ENCODE data around the gene GATAD2A. TPM values are rescaled to one million over a fixed set of nuclear protein-coding genes. Genes with fewer than 3 reads are reported as not detected.

Gene GATAD2A
- total and polyA plus RNA-seq, 9 of the 15 experiments (the other 6 are each of a cell fraction or from before 2014, with no cell fraction given), result 2.4 to 226 (median 44.2) TPM

DNA sequence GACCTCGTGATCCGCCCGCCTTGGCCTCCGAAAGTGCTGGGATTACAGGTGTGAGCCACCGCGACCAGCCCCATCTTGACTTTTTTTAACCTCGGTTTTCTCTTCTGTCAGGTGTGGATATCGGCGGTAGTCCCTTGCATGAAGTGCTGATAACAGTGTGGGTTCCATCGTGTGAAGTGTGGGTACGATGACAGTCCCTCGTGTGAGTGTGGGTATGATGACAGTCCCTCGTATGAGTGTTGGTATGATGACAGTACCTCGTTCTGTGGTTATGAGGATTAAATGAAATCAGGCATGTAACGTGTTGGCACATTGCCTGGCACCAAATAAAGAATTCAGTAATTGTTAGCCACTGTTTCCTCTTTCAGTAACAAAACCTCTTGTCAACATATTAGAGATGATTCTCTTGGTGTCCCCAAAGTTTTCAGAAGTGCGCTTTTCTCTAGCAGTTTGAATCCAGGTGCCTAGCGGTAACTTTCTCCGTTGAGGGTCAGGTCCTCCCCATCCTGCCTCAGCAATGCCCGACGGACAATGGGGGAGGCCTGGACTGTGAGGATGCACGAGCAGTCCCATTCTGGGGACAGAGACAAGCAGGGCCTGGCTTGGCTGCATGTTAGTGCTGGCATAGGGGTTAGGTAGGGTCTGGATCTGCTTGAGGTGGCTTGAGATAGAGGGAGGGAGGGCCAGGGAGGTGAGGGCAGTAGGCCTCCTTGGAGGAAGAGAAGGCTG is 15.3 kb downstream of the GATAD2A start:
- no peaks in the 10 kb centered on the region for H3K27me3 ChIP-seq (ENCODE audit: control insufficient read depth in 2 of 2, insufficient read depth in 2 of 2, low read length in 2 of 2)
- peaks cover 64% of the 10 kb centered on the region for H4K20me1 ChIP-seq (replicated peaks; ENCODE audit: control insufficient read depth, insufficient read depth, low read length)
- BruUV-seq (replicated peaks), result no TSS peak
- in situ Hi-C loops (cut with MboI), result no loop called here
- ChIA-PET CTCF (ENCODE audit: low intra/inter-chr PET ratio) (no interaction called here), POLR2A (interaction anchor here (1.2 kb wide), 1 partner anchor 11 kb away, joined by 8 read pairs; no protein-coding TSS in a partner anchor)
- DNase-seq (ENCODE audit: extremely low read depth in 1 of 4, low spot score in 3 of 4), result no peak
- peaks cover 8% of the 10 kb centered on the region for H3K9me1 ChIP-seq (ENCODE audit: control insufficient read depth, insufficient read depth, low read length)
- intact Hi-C loops (cut with micrococcal nuclease), result no loop called here
- H3K4me1 ChIP-seq (replicated peaks in 1 of 2; ENCODE audit: control insufficient read depth in 2 of 2, insufficient read depth in 2 of 2, low read length in 2 of 2), result peaks cover 0 to 19% of the 10 kb centered on the region in 2 experiments; a peak in 2 of 5 replicates
- peak overlapping the region in 1 of 2 experiments; percentile 72; a peak in 1 of 4 replicates for H3K9ac ChIP-seq (ENCODE audit: insufficient read depth in 1 of 2, low read depth in 2 of 2, low read length in 2 of 2)
- H3K36me3 ChIP-seq (ENCODE audit: control insufficient read depth, insufficient read depth, low read length), result peaks cover 43% of the 10 kb centered on the region; the same call in 2 of the 3 replicates
- FAIRE-seq, result no peak
- no peak overlapping the region for H2AFZ ChIP-seq (ENCODE audit: low read depth, low read length)
- no peak overlapping the region for H3K27ac ChIP-seq (ENCODE audit: extremely low read depth, low read depth, low read length)
- H3K79me2 ChIP-seq (ENCODE audit: control insufficient read depth, insufficient read depth, low read length), result peaks cover 98% of the 10 kb centered on the region
- H3K4me3 ChIP-seq, result no peak overlapping the region
- 81% methylated on average over 21 of the region's 21 CpGs for WGBS (ENCODE audit: insufficient coverage, low coverage, missing lambda C conversion rate)
- no peaks in the 10 kb centered on the region for H3K9me3 ChIP-seq (replicated peaks; ENCODE audit: control insufficient read depth, insufficient read depth, low read depth, low read length)
- TF ChIP-seq ELF4 (CRISPR knock-in tag; IDR thresholded peaks at IDR 0.05) (no peak), SRSF1 (IDR thresholded peaks at IDR 0.05; ENCODE audit: low read depth, low read length) (no peak), SAFB2 (IDR thresholded peaks at IDR 0.05; ENCODE audit: borderline replicate concordance, low read depth, low read length, severe bottlenecking) (no peak), ATF1 (CRISPR knock-in tag; IDR thresholded peaks at IDR 0.05) (no peak), ATF1 (tag; IDR thresholded peaks at IDR 0.05) (no peak), TBL1XR1 (IDR thresholded peaks at IDR 0.05; ENCODE audit: low read length in 2 of 2) (no peak), ZNF140 (CRISPR knock-in tag; IDR thresholded peaks at IDR 0.05) (no peak)
- TF ChIP-seq, protein P1, sequence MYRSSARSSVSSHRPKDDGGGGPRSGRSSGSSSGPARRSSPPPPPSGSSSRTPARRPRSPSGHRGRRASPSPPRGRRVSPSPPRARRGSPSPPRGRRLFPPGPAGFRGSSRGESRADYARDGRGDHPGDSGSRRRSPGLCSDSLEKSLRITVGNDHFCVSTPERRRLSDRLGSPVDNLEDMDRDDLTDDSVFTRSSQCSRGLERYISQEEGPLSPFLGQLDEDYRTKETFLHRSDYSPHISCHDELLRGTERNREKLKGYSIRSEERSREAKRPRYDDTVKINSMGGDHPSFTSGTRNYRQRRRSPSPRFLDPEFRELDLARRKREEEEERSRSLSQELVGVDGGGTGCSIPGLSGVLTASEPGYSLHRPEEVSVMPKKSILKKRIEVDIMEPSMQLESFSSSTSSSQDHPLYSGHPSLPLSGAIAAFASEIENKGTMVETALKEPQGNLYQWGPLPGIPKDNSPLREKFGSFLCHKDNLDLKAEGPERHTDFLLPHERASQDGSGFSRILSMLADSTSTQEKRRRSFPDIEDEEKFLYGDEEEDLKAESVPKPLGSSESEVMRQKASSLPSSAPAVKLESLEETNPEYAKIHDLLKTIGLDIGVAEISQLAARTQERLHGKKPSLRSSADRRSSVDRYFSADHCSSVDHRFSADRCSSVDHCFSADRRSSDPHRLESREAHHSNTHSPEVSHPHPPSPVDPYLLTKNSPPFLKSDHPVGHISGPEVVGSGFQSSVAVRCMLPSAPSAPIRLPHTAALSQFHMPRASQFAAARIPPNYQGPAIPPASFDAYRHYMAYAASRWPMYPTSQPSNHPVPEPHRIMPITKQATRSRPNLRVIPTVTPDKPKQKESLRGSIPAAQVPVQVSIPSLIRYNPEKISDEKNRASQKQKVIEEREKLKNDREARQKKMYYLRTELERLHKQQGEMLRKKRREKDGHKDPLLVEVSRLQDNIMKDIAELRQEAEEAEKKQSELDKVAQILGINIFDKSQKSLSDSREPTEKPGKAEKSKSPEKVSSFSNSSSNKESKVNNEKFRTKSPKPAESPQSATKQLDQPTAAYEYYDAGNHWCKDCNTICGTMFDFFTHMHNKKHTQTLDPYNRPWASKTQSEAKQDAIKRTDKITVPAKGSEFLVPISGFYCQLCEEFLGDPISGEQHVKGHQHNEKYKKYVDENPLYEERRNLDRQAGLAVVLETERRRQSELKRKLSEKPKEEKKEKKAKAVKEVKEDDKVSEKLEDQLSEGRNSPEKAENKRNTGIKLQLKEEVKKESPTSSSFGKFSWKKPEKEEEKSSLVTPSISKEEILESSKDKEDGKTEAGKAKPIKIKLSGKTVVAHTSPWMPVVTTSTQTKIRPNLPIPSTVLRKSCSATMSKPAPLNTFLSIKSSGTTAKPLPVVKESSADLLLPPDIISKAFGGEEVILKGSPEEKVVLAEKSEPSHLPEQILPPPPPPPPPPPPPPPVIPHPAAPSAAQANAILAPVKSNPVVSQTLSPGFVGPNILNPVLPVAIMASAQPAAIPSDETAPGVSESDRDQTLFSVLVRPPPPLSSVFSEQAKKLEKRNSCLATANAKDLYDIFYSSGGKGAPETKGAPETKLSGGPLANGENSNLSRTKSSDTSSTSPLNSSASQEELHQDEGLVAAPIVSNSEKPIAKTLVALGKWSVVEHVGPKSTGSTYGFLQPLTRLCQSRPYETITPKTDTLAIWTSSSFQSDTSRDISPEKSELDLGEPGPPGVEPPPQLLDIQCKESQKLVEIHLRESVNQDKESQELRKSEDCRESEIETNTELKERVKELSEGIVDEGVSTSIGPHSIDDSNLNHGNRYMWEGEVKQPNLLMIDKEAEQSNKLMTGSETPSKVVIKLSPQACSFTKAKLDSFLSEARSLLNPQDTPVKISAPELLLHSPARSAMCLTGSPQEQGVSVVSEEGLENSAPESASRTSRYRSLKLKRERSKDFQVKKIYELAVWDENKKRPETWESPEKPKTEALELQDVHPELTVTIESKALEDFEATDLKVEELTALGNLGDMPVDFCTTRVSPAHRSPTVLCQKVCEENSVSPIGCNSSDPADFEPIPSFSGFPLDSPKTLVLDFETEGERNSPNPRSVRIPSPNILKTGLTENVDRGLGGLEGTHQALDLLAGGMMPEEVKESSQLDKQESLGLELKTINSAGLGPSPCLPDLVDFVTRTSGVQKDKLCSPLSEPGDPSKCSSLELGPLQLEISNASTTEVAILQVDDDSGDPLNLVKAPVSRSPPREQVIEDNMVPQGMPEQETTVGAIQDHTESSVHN (IDR thresholded peaks at IDR 0.05; ENCODE audit: borderline replicate concordance in 1 of 2, low read depth in 1 of 2), result no peak
- no peak overlapping the region for H3K4me2 ChIP-seq (ENCODE audit: insufficient read depth, low read length)
- ATAC-seq, result no peak; the same call in 2 of the 3 replicates
